ENCODE measurements around the gene GLT8D1. TPM values are rescaled to one million over a fixed set of nuclear protein-coding genes. Genes with fewer than 3 reads are reported as not detected.
"Not testable (repeated sequence)": the region's sequence is repeated elsewhere in the genome, so short reads cannot be mapped to it uniquely, and the experiment has no call there.

GLT8D1 gene
- total RNA-seq, 2 donors from 2014 or later = 37.7 to 46.7 TPM

GRCh38 chr3:52682016-52682415, 23.6 kb downstream of the GLT8D1 start:
- Histone ChIP-seq H3K36me3 (peaks cover 26% of the 10 kb centered on the region), H3K9me3 (no peaks in the 10 kb centered on the region), H3K4me1 (peaks cover 0 to 52% of the 10 kb centered on the region in 2 donors), H3K4me3 (no peak overlapping the region), H3K27ac (peak overlapping the region; percentile 19 to 49), H3K27me3 (no peaks in the 10 kb centered on the region)
- no peak for DNase-seq (ENCODE audit: low spot score)
- TF ChIP-seq, protein P1, sequence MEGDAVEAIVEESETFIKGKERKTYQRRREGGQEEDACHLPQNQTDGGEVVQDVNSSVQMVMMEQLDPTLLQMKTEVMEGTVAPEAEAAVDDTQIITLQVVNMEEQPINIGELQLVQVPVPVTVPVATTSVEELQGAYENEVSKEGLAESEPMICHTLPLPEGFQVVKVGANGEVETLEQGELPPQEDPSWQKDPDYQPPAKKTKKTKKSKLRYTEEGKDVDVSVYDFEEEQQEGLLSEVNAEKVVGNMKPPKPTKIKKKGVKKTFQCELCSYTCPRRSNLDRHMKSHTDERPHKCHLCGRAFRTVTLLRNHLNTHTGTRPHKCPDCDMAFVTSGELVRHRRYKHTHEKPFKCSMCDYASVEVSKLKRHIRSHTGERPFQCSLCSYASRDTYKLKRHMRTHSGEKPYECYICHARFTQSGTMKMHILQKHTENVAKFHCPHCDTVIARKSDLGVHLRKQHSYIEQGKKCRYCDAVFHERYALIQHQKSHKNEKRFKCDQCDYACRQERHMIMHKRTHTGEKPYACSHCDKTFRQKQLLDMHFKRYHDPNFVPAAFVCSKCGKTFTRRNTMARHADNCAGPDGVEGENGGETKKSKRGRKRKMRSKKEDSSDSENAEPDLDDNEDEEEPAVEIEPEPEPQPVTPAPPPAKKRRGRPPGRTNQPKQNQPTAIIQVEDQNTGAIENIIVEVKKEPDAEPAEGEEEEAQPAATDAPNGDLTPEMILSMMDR (IDR thresholded peaks at IDR 0.05) = peak in 1 of 2 donors; percentile 11

DNA sequence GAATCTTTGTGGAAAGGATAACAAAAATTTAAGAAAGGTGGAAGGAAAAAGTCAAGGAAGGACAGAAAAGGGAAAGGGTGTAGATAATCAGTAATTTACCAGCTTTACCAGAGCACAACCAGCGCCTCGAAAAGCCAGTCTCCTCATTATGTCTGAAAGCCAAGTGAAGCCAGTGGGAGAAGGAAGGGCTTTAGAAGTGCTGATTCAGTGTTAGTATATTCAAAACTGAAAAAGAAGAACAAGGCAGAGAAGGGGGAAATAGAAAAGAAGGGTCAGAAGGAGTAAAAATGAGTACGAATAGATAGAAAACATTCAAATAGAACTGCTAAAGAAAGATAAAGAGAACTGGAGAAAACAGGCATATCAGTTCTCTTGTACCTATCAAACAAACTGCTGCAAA, 24.0 kb downstream of the GLT8D1 start:
- Histone ChIP-seq H3K4me3 (no peak overlapping the region), H3K36me3 (peaks cover 27% of the 10 kb centered on the region), H3K27ac (peak overlapping the region; percentile 19 to 49), H3K9me3 (no peaks in the 10 kb centered on the region), H3K4me1 (peaks cover 0 to 47% of the 10 kb centered on the region in 2 donors), H3K27me3 (no peaks in the 10 kb centered on the region)
- TF ChIP-seq, protein P1 (IDR thresholded peaks at IDR 0.05) = no peak
- no peak for DNase-seq (ENCODE audit: low spot score)

- Histone ChIP-seq H3K36me3 (peaks cover 31% of the 10 kb centered on the region), H3K27ac (no peak overlapping the region), H3K9me3 (no peaks in the 10 kb centered on the region), H3K4me1 (peaks cover 0 to 42% of the 10 kb centered on the region in 2 donors), H3K4me3 (no peak overlapping the region), H3K27me3 (no peaks in the 10 kb centered on the region)
- TF ChIP-seq, protein P1 (IDR thresholded peaks at IDR 0.05) = no peak
- no peak for DNase-seq (ENCODE audit: low spot score)
Measured at GRCh38 chr3:52679811-52680210, 25.8 kb downstream of the GLT8D1 start.

DNA sequence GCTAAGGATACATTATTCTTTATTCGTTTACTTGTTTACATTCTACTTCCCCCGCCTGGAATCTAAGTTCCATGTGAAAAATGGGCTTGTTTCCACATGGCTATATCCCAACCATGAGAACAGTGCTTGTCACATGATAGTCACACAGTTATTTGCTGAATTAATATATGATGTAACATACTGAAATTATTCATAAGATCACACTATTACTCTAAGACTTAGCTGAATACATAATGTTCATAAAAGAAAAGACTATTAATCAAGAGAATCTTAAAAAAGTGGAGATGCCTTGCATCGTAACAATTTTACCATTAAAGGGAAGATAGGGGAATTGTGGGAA, 26.4 kb downstream of the GLT8D1 start:
- Histone ChIP-seq H3K27ac (no peak overlapping the region), H3K4me3 (no peak overlapping the region), H3K9me3 (no peaks in the 10 kb centered on the region), H3K4me1 (peaks cover 0 to 35% of the 10 kb centered on the region in 2 donors), H3K36me3 (peaks cover 31% of the 10 kb centered on the region), H3K27me3 (no peaks in the 10 kb centered on the region)
- TF ChIP-seq, protein P1 (IDR thresholded peaks at IDR 0.05) = no peak
- DNase-seq (ENCODE audit: low spot score) = no peak

DNA sequence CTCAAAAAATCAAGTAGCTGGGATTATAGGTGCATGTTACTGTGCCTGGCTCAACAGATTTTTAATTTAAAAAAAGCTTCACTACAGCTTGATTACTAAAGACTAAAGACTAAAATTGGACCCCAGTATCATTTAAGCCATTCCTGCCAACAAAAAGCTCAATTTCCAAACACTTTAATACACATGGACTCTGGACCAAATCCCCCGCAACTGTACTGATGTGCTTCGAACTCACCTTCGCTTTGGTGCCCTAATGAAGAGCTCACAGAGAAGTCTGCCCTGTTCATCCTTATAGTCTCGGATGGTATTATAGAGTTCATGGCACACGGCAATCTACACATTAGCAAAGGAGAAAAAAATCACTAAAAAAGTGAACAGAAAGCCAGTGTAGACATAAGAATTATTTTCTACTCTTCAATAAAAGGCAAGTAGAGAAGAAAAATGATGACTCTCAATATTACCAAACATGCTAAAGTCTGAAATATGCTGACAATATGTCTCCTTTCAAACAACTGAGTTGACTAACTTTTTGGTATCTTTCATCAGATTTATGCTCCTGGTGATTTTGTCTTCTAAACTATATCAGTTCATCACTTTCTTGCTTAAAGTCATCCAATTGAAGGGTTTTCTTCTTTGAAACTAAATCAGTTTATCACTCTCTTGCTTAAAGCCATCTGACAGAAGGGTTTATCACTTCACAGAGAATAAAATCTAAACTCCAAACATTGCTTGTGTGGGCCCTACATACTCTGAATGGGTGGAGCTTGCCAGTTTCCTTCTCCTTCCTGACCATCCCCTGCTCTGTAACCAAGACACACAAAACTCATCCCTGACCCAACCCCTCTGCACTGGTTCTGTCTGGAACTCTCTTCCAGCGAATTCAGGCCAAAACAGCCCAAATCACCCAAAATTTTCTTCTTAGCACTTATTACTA, 27.1 kb downstream of the GLT8D1 start:
- no peak for DNase-seq (ENCODE audit: low spot score)
- H3K4me3 ChIP-seq = no peak overlapping the region
- H3K9me3 ChIP-seq = no peaks in the 10 kb centered on the region
- H3K27me3 ChIP-seq = no peaks in the 10 kb centered on the region
- TF ChIP-seq, protein P1 (IDR thresholded peaks at IDR 0.05) = no peak
- H3K27ac ChIP-seq = no peak overlapping the region
- peaks cover 0 to 29% of the 10 kb centered on the region in 2 donors for H3K4me1 ChIP-seq
- peaks cover 31% of the 10 kb centered on the region for H3K36me3 ChIP-seq

GRCh38 chr3:52676201-52676600, 29.4 kb downstream of the GLT8D1 start:
- not testable (repeated sequence) for H3K4me3 ChIP-seq; H3K27ac ChIP-seq; H3K9me3 ChIP-seq; H3K27me3 ChIP-seq; DNase-seq (ENCODE audit: low spot score)
- Histone ChIP-seq H3K36me3 (peaks cover 50% of the 10 kb centered on the region), H3K4me1 (peaks cover 0 to 16% of the 10 kb centered on the region in 2 donors)
